Thyroid gland (tissue), 4 donors: ENCODE measurements around the gene ZNF594. TPM values are rescaled to one million over a fixed set of nuclear protein-coding genes. Genes with fewer than 3 reads are reported as not detected.
"Not testable (repeated sequence)": the region's sequence is repeated elsewhere in the genome, so short reads cannot be mapped to it uniquely, and the experiment has no call there.

Experiments
- DNase-seq, 2 donors: peaks; one replicate each; pipeline ENCODE4 v3.0.0-alpha.2; 2019
- H3K27ac ChIP-seq, 3 donors: fragments of 200-600 bp; sonication (generic); 1 replicate in 2 of 3; 2 replicates in 1 of 3; pipeline ENCODE4 v1.5.1; 2016 to 2019; ENCODE audit warnings: mild to moderate bottlenecking in 1 of 3, moderate library complexity in 1 of 3
- H3K27me3 ChIP-seq: fragments of 200-600 bp; sonication (generic); one replicate; pipeline ENCODE4 v1.5.1; 2019
- H3K36me3 ChIP-seq, 2 donors: fragments of 200-600 bp; sonication (generic); one replicate each; pipeline ENCODE4 v1.5.1; 2016 to 2019
- H3K4me1 ChIP-seq, 2 donors: fragments of 200-600 bp; sonication (generic); one replicate each; pipeline ENCODE4 v1.5.1; 2017 to 2019
- H3K4me3 ChIP-seq, 3 donors: fragments of 200-600 bp; sonication (generic); replicated peaks in 1 of 3; 1 replicate in 2 of 3; 2 replicates in 1 of 3; pipeline ENCODE4 v1.5.1; 2016; ENCODE audit warnings: mild to moderate bottlenecking in 1 of 3
- H3K9me3 ChIP-seq: fragments of 200-600 bp; sonication (generic); one replicate; pipeline ENCODE4 v1.5.1; 2017
- POLR2A ChIP-seq, 2 donors: fragments of 450-650 bp; IDR thresholded peaks; one replicate each; pipeline ENCODE4 v1.6.1; 2017; ENCODE audit warnings: antibody characterized with exemption in 2 of 2, mild to moderate bottlenecking in 2 of 2, moderate library complexity in 1 of 2
- WGBS, 2 donors: methylation state at CpG; one replicate each; pipeline ENCODE4 v1.1.5; 2017; 5-methylcytosine and 5-hydroxymethylcytosine counted together
- intact Hi-C: fragments of 100-400 bp; cut with DNase I; formaldehyde crosslinking; loops from one replicate; pipeline ENCODE4 v1.15.1; 2023
- total RNA-seq, 4 donors: library from RNA; depleted of rRNA; stranded (reverse); fragments of >200 nt; gene quantifications; one replicate each; pipeline ENCODE4 v1.2.3, GENCODE V29; 2016
- TF ChIP-seq, protein P1 (sequence below), 6 experiments: fragments of 200-600 bp in 3 of 6; fragments of 450-650 bp in 3 of 6; sonication (generic) in 3 of 6; IDR thresholded peaks; one replicate each; pipeline ENCODE4 v1.5.1; 2016 to 2019; ENCODE audit warnings: antibody characterized with exemption in 6 of 6, mild to moderate bottlenecking in 2 of 6, inconsistent platforms in 1 of 6, moderate library complexity in 1 of 6

ZNF594 gene
- total RNA-seq, 4 donors from 2014 or later = 12.9 to 29.0 (median 24.2) TPM

DNA sequence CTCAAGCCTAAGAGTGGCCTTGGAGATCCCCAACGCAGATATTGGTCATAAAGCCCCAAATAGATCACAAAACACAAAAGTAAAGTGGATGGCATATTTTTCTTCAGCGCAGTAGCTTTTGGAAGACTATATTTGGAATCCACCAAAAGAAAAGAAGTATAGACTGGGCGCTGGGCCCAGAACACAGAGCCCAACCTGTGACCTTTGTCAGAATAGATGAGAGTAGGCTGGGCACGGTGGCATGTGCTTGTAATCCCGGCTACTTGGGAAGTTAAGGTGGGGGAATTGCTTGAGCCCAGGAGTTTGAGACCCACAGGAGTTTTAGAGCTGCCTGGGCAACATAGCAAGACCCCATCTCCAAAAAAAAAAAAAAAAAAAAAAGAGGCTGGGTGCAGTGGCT lies 28.4 kb upstream of the ZNF594 start:
- no peak for DNase-seq
- no peaks in the 10 kb centered on the region for H3K9me3 ChIP-seq
- H3K36me3 ChIP-seq = peaks cover 0 to 9% of the 10 kb centered on the region in 2 donors
- intact Hi-C loops = no loop called here
- no peak overlapping the region for H3K27ac ChIP-seq
- H3K4me1 ChIP-seq = no peaks in the 10 kb centered on the region
- H3K27me3 ChIP-seq = no peaks in the 10 kb centered on the region
- WGBS, 2 donors = 92% methylated on average over 5 of the region's 5 CpGs
- TF ChIP-seq, protein P1, sequence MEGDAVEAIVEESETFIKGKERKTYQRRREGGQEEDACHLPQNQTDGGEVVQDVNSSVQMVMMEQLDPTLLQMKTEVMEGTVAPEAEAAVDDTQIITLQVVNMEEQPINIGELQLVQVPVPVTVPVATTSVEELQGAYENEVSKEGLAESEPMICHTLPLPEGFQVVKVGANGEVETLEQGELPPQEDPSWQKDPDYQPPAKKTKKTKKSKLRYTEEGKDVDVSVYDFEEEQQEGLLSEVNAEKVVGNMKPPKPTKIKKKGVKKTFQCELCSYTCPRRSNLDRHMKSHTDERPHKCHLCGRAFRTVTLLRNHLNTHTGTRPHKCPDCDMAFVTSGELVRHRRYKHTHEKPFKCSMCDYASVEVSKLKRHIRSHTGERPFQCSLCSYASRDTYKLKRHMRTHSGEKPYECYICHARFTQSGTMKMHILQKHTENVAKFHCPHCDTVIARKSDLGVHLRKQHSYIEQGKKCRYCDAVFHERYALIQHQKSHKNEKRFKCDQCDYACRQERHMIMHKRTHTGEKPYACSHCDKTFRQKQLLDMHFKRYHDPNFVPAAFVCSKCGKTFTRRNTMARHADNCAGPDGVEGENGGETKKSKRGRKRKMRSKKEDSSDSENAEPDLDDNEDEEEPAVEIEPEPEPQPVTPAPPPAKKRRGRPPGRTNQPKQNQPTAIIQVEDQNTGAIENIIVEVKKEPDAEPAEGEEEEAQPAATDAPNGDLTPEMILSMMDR (IDR thresholded peaks at IDR 0.05) = no peak
- TF ChIP-seq POLR2A (IDR thresholded peaks at IDR 0.05) = no peak
- H3K4me3 ChIP-seq = no peak overlapping the region

DNA sequence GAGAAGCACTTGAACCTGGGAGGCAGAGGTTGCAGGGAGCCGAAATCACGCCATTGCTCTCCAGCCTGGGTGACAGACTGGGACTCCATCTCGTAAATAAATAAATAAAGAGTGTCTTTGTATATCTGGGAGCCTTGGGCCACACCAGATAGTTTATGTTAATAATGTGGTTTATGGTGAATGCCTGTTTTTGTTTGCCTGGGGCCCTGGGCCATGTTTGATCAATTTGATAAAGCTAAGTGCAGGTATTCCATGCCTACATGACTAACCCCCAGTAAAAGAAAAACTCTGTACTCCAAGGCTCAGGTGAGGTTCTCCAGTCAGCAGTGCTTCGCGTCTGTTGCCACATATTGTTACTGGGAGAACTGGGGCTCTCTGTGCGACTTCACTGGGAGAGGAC lies 27.9 kb upstream of the ZNF594 start:
- intact Hi-C loops = loop anchor here (10.0 kb wide), 1 partner anchor 55 kb away; no protein-coding TSS in a partner anchor
- no peak overlapping the region for H3K27ac ChIP-seq

DNA sequence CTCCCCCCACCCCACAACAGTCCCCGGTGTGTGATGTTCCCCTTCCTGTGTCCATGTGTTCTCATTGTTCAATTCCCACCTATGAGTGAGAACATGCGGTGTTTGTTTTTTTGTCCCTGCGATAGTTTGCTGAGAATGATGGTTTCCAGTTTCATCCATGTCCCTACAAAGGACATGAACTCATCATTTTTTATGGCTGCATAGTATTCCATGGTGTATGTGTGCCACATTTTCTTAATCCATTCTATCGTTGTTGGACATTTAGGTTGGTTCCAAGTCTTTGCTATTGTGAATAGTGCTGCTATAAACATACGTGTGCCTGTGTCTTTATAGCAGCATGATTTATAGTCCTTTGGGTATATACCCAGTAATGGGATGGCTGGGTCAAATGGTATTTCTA lies 25.9 kb upstream of the ZNF594 start:
- not testable (repeated sequence) for H3K9me3 ChIP-seq, DNase-seq, H3K4me3 ChIP-seq, H3K4me1 ChIP-seq, H3K27ac ChIP-seq, H3K27me3 ChIP-seq, H3K36me3 ChIP-seq
- WGBS, 2 donors = 96 to 99% methylated on average over 4 of the region's 5 CpGs
- intact Hi-C loops = loop anchor here (10.0 kb wide), 1 partner anchor 57 kb away; no protein-coding TSS in a partner anchor

More for the DNA sequence above, 27.9 kb upstream of the ZNF594 start:
- 92 to 93% methylated on average over 6 of the region's 6 CpGs for WGBS, 2 donors
- Histone ChIP-seq H3K27me3 (no peaks in the 10 kb centered on the region), H3K9me3 (no peaks in the 10 kb centered on the region), H3K4me1 (no peaks in the 10 kb centered on the region), H3K4me3 (no peak overlapping the region), H3K36me3 (peaks cover 0 to 9% of the 10 kb centered on the region in 2 donors)
- TF ChIP-seq POLR2A (IDR thresholded peaks at IDR 0.05) = no peak
- TF ChIP-seq, protein P1 (IDR thresholded peaks at IDR 0.05) = no peak
- DNase-seq = no peak

DNA sequence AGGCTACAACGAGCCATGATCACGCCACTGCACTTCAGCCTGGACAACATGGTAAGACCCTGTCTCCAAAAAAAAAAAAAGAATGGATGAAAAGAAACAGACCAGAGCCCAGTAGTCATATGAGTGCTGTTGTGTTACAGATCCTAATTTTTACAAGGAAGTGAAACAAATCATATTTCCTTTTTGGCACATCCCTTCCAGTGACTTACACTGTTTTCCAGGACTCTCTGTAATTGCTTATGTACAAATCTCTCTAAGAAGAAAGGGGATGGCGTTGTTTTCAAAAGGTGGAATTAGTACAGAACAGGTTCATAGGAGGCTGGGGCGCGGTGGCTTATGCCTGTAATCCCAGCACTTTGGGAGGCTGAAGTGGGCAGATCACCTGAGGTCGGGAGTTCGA lies 19.8 kb upstream of the ZNF594 start:
- no peaks in the 10 kb centered on the region for H3K27me3 ChIP-seq
- TF ChIP-seq, protein P1 (IDR thresholded peaks at IDR 0.05) = no peak
- no peak for TF ChIP-seq POLR2A (IDR thresholded peaks at IDR 0.05)
- 93 to 96% methylated on average over 7 of the region's 7 CpGs for WGBS, 2 donors
- intact Hi-C loops = loop anchor here (10.0 kb wide), 1 partner anchor 63 kb away; no protein-coding TSS in a partner anchor
- no peak for DNase-seq
- H3K9me3 ChIP-seq = no peaks in the 10 kb centered on the region
- H3K36me3 ChIP-seq = peaks cover 0 to 9% of the 10 kb centered on the region in 2 donors
- H3K27ac ChIP-seq = no peak overlapping the region
- no peak overlapping the region for H3K4me3 ChIP-seq
- H3K4me1 ChIP-seq = no peaks in the 10 kb centered on the region

DNA sequence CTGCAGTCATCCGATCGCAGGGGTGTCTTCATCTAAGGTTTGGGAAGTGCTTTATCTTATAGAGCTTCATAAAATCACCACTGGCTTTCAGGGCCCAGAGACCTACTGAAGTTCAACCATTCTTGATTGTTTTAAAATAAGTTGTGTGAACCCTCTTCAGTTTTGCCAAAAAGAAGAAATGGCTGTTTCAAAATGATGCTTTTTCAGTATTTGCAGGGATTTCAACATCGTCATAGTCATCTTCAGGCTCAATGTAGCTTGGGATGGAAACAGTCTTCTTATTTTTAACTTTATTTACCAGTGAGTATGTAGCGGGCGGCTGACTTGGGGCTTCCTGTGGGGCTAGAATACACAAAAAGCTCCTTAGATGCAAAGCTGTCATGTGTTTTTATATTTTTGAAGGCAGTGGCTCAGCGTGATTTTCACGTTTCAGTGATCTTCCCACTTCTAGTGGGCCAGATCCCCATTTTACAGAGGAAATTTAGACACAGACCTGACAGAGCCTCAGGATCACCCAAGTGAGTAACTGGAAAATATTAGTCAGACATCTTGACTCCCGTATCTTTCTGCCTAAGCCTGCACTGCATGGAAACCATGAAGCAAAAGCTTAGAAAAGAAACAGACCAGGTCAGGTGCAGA lies 19.1 kb upstream of the ZNF594 start:
- Histone ChIP-seq H3K36me3 (peaks cover 0 to 4% of the 10 kb centered on the region in 2 donors), H3K4me1 (no peaks in the 10 kb centered on the region), H3K27ac (no peak overlapping the region), H3K27me3 (no peaks in the 10 kb centered on the region), H3K4me3 (no peak overlapping the region), H3K9me3 (no peaks in the 10 kb centered on the region)
- TF ChIP-seq, protein P1 (IDR thresholded peaks at IDR 0.05) = no peak
- no peak for TF ChIP-seq POLR2A (IDR thresholded peaks at IDR 0.05)
- WGBS, 2 donors = 89 to 91% methylated on average over 8 of the region's 8 CpGs
- no peak for DNase-seq
- intact Hi-C loops = loop anchor here (10.0 kb wide), 1 partner anchor 64 kb away; no protein-coding TSS in a partner anchor
